ENCODE results near the gene OR4E1.

DNA sequence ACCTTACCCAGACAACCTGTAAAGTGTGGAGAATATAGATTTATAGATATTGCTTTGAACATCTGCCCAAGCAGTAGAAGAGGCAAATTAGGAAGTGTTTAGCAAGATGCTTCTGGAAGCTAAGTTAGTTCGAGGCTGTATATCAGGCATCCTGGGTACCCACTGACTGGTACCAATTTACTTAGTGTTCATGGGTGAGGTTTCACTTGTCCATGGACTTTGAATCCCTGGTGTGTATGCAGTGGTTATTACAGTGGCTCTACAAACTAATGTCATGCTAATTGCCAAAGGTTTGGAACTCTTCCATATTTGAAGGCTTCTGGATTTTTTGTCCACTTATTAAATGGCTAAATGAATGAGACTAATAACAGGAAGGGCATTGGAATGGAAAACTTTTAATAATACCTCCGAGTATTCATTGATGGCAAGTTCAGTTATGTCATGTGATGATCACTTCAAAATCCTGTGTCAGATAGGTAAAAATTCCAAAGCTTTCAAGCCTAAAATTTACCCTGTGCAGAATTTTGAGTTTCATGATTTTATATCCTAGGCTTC lies 20.2 kb downstream of the OR4E1 start, which contains the start of gene OR4E2:
- TF ChIP-seq, protein P1, sequence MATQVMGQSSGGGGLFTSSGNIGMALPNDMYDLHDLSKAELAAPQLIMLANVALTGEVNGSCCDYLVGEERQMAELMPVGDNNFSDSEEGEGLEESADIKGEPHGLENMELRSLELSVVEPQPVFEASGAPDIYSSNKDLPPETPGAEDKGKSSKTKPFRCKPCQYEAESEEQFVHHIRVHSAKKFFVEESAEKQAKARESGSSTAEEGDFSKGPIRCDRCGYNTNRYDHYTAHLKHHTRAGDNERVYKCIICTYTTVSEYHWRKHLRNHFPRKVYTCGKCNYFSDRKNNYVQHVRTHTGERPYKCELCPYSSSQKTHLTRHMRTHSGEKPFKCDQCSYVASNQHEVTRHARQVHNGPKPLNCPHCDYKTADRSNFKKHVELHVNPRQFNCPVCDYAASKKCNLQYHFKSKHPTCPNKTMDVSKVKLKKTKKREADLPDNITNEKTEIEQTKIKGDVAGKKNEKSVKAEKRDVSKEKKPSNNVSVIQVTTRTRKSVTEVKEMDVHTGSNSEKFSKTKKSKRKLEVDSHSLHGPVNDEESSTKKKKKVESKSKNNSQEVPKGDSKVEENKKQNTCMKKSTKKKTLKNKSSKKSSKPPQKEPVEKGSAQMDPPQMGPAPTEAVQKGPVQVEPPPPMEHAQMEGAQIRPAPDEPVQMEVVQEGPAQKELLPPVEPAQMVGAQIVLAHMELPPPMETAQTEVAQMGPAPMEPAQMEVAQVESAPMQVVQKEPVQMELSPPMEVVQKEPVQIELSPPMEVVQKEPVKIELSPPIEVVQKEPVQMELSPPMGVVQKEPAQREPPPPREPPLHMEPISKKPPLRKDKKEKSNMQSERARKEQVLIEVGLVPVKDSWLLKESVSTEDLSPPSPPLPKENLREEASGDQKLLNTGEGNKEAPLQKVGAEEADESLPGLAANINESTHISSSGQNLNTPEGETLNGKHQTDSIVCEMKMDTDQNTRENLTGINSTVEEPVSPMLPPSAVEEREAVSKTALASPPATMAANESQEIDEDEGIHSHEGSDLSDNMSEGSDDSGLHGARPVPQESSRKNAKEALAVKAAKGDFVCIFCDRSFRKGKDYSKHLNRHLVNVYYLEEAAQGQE (IDR thresholded peaks at IDR 0.05; ENCODE audit: insufficient replicate concordance, low read depth): no peak
- TF ChIP-seq CTCF (IDR thresholded peaks at IDR 0.05; ENCODE audit: insufficient read depth, low read length): no peak
- TF ChIP-seq POLR2AphosphoS5 (IDR thresholded peaks at IDR 0.05; ENCODE audit: low read depth): no peak
- no peak for TF ChIP-seq SPI1 (IDR thresholded peaks at IDR 0.05; ENCODE audit: borderline replicate concordance, low read depth)
- TF ChIP-seq GABPA (IDR thresholded peaks at IDR 0.05; ENCODE audit: low read depth): no peak

All from HL-60 (cell line).